ENCODE data around the gene NOXA1. TPM values are rescaled to one million over a fixed set of nuclear protein-coding genes. Genes with fewer than 3 reads are reported as not detected.
A peak's percentile ranks its signal among the peaks of the same experiment; 100 is the strongest.

NOXA1 gene
- total and polyA plus RNA-seq, 5 donors from 2014 or later, result 0.83 to 3.8 (median 1.9) TPM

- no peaks in the 10 kb centered on the region for H3K27me3 ChIP-seq (ENCODE audit: control insufficient read depth, insufficient read depth, low read length)
- DNase-seq (no peak), ATAC-seq (ENCODE audit: low read depth in 2 of 2) (no peak)
- H3K27ac Mint-ChIP-seq, result no peak overlapping the region
- peaks cover 0 to 9% (median 4%) of the 10 kb centered on the region in 7 donors for H3K9me3 Mint-ChIP-seq
- H3K36me3 Mint-ChIP-seq, result peaks cover 6% of the 10 kb centered on the region
- peaks cover 11 to 16% of the 10 kb centered on the region in 2 experiments for H3K9me3 ChIP-seq (ENCODE audit: control insufficient read depth in 2 of 2, low read length in 2 of 2)
- no peaks in the 10 kb centered on the region for H3K4me1 ChIP-seq (ENCODE audit: control insufficient read depth, insufficient read depth, low read length, poor library complexity, severe bottlenecking)
- no peak overlapping the region for H3K4me3 ChIP-seq (ENCODE audit: low read depth, low read length)
- no peak overlapping the region for H3K4me3 Mint-ChIP-seq
- H3K27me3 Mint-ChIP-seq, result peaks cover 5% of the 10 kb centered on the region
- no peak overlapping the region for H3K27ac ChIP-seq (ENCODE audit: insufficient read depth, low read length, poor library complexity, severe bottlenecking)
- no peaks in the 10 kb centered on the region for H3K36me3 ChIP-seq (ENCODE audit: control insufficient read depth, insufficient read depth, low read length)
- H3K4me1 Mint-ChIP-seq, result peaks cover 0 to 7% (median 0%) of the 10 kb centered on the region in 4 donors
These were observed 56.9 kb downstream of the NOXA1 start for GRCh38 chr9:137479892-137480685.

GRCh38 chr9:137480686-137481683 is 57.8 kb downstream of the NOXA1 start:
- DNase-seq (no peak), ATAC-seq (ENCODE audit: low read depth in 2 of 2) (no peak)

GRCh38 chr9:137482094-137482781 is 59.0 kb downstream of the NOXA1 start:
- no peak overlapping the region for H3K4me3 Mint-ChIP-seq
- Histone ChIP-seq H3K36me3 (ENCODE audit: control insufficient read depth, insufficient read depth, low read length) (no peaks in the 10 kb centered on the region), H3K4me3 (ENCODE audit: low read depth, low read length) (no peak overlapping the region), H3K27me3 (ENCODE audit: control insufficient read depth, insufficient read depth, low read length) (no peaks in the 10 kb centered on the region), H3K9me3 (ENCODE audit: control insufficient read depth in 2 of 2, low read length in 2 of 2) (no peaks in the 10 kb centered on the region), H3K27ac (ENCODE audit: insufficient read depth, low read length, poor library complexity, severe bottlenecking) (no peak overlapping the region), H3K4me1 (ENCODE audit: control insufficient read depth, insufficient read depth, low read length, poor library complexity, severe bottlenecking) (no peaks in the 10 kb centered on the region)
- H3K9me3 Mint-ChIP-seq, result peaks cover 0 to 2% (median 0%) of the 10 kb centered on the region in 7 donors
- peaks cover 5% of the 10 kb centered on the region for H3K27me3 Mint-ChIP-seq
- H3K36me3 Mint-ChIP-seq, result no peaks in the 10 kb centered on the region
- H3K27ac Mint-ChIP-seq, result peak overlapping the region in 1 of 3 donors; percentile 41
- no peaks in the 10 kb centered on the region for H3K4me1 Mint-ChIP-seq
- no peak for DNase-seq
- peak in 1 of 2 donors; percentile 18 for ATAC-seq (ENCODE audit: low read depth in 2 of 2)

More at GRCh38 chr9:137480686-137481683, 57.8 kb downstream of the NOXA1 start:
- peaks cover 5% of the 10 kb centered on the region for H3K27me3 Mint-ChIP-seq
- H3K27ac Mint-ChIP-seq, result peak overlapping the region in 2 of 3 donors; percentile 41 to 86
- peaks cover 2% of the 10 kb centered on the region for H3K36me3 Mint-ChIP-seq
- H3K4me3 Mint-ChIP-seq, result no peak overlapping the region
- Histone ChIP-seq H3K4me1 (ENCODE audit: control insufficient read depth, insufficient read depth, low read length, poor library complexity, severe bottlenecking) (no peaks in the 10 kb centered on the region), H3K9me3 (ENCODE audit: control insufficient read depth in 2 of 2, low read length in 2 of 2) (peaks cover 5 to 7% of the 10 kb centered on the region in 2 experiments), H3K27ac (ENCODE audit: insufficient read depth, low read length, poor library complexity, severe bottlenecking) (no peak overlapping the region), H3K4me3 (ENCODE audit: low read depth, low read length) (no peak overlapping the region), H3K27me3 (ENCODE audit: control insufficient read depth, insufficient read depth, low read length) (no peaks in the 10 kb centered on the region), H3K36me3 (ENCODE audit: control insufficient read depth, insufficient read depth, low read length) (no peaks in the 10 kb centered on the region)
- peaks cover 0 to 4% (median 2%) of the 10 kb centered on the region in 7 donors for H3K9me3 Mint-ChIP-seq
- peaks cover 0 to 3% (median 0%) of the 10 kb centered on the region in 4 donors for H3K4me1 Mint-ChIP-seq

Other genes starting within 250 kb of the NOXA1 start
- 127 TPM for gene ANAPC2, start 234.8 kb upstream of the NOXA1 start, total RNA-seq
- 1 to 10 TPM; 7.5 to 8.7 (median 8.0) TPM for gene ANAPC2, start 234.8 kb upstream of the NOXA1 start, polyA plus RNA-seq
- gene SSNA1, start 234.7 kb upstream of the NOXA1 start, total RNA-seq, result 54.3 TPM
- gene SSNA1, start 234.7 kb upstream of the NOXA1 start, polyA plus RNA-seq, result 100 to 1,000 TPM; 112 to 150 (median 130) TPM
- gene TPRN, start 222.7 kb upstream of the NOXA1 start, total RNA-seq, result 5.9 TPM
- gene TPRN, start 222.7 kb upstream of the NOXA1 start, polyA plus RNA-seq, result under 1 TPM; 0.27 to 0.91 (median 0.43) TPM
- 20.7 TPM for gene TMEM203, start 217.7 kb upstream of the NOXA1 start, total RNA-seq
- gene TMEM203, start 217.7 kb upstream of the NOXA1 start, polyA plus RNA-seq, result 100 to 1,000 TPM; 116 to 148 (median 132) TPM
- 30.0 TPM for gene NDOR1, start 217.7 kb upstream of the NOXA1 start, total RNA-seq
- 1 to 10 TPM; 3.9 to 7.6 (median 5.0) TPM for gene NDOR1, start 217.7 kb upstream of the NOXA1 start, polyA plus RNA-seq
- 1.2 TPM for gene RNF208, start 201.2 kb upstream of the NOXA1 start, total RNA-seq
- gene RNF208, start 201.2 kb upstream of the NOXA1 start, polyA plus RNA-seq, result not detected
- not detected for gene CYSRT1, start 198.2 kb upstream of the NOXA1 start, total RNA-seq
- gene CYSRT1, start 198.2 kb upstream of the NOXA1 start, polyA plus RNA-seq, result not detected
- gene RNF224, start 195.9 kb upstream of the NOXA1 start, total RNA-seq, result not detected
- not detected for gene RNF224, start 195.9 kb upstream of the NOXA1 start, polyA plus RNA-seq
- not detected for gene SLC34A3, start 192.5 kb upstream of the NOXA1 start, total RNA-seq
- gene SLC34A3, start 192.5 kb upstream of the NOXA1 start, polyA plus RNA-seq, result not detected
- 100 TPM for gene TUBB4B, start 182.1 kb upstream of the NOXA1 start, total RNA-seq
- 10 to 100 TPM; 56.7 to 87.4 (median 71.8) TPM for gene TUBB4B, start 182.1 kb upstream of the NOXA1 start, polyA plus RNA-seq
- gene STPG3, start 172.1 kb upstream of the NOXA1 start, total RNA-seq, result not detected
- gene STPG3, start 172.1 kb upstream of the NOXA1 start, polyA plus RNA-seq, result not detected
- gene NELFB, start 168.1 kb upstream of the NOXA1 start, total RNA-seq, result 46.4 TPM
- 10 to 100 TPM; 22.3 to 27.1 (median 23.7) TPM for gene NELFB, start 168.1 kb upstream of the NOXA1 start, polyA plus RNA-seq
- 6.1 TPM for gene TOR4A, start 145.7 kb upstream of the NOXA1 start, total RNA-seq
- gene TOR4A, start 145.7 kb upstream of the NOXA1 start, polyA plus RNA-seq, result 1 to 10 TPM; 2.6 to 4.2 (median 3.5) TPM
- gene NRARP, start 121.1 kb upstream of the NOXA1 start, total RNA-seq, result 1.6 TPM
- gene NRARP, start 121.1 kb upstream of the NOXA1 start, polyA plus RNA-seq, result not detected
- 27.3 TPM for gene EXD3, start 231 bp upstream of the NOXA1 start, total RNA-seq
- 1 to 10 TPM; 4.7 to 7.2 (median 5.7) TPM for gene EXD3, start 231 bp upstream of the NOXA1 start, polyA plus RNA-seq
- gene ENTPD8, start 18.0 kb downstream of the NOXA1 start, total RNA-seq, result not detected
- gene ENTPD8, start 18.0 kb downstream of the NOXA1 start, polyA plus RNA-seq, result not detected
- gene NSMF, start 35.9 kb downstream of the NOXA1 start, total RNA-seq, result 109 TPM
- gene NSMF, start 35.9 kb downstream of the NOXA1 start, polyA plus RNA-seq, result 10 to 100 TPM in 2 of 4 donors, 1 to 10 TPM in 2; 9.3 to 14.5 (median 11.8) TPM
- gene PNPLA7, start 127.0 kb downstream of the NOXA1 start, total RNA-seq, result 12.4 TPM
- 1 to 10 TPM; 1.4 to 2.5 (median 1.7) TPM for gene PNPLA7, start 127.0 kb downstream of the NOXA1 start, polyA plus RNA-seq
- 64.3 TPM for gene MRPL41, start 128.5 kb downstream of the NOXA1 start, total RNA-seq
- gene MRPL41, start 128.5 kb downstream of the NOXA1 start, polyA plus RNA-seq, result 10 to 100 TPM; 38.1 to 61.1 (median 43.6) TPM
- 57.0 TPM for gene DPH7, start 155.5 kb downstream of the NOXA1 start, total RNA-seq
- 10 to 100 TPM; 24.4 to 34.8 (median 28.3) TPM for gene DPH7, start 155.5 kb downstream of the NOXA1 start, polyA plus RNA-seq
- 20.4 TPM for gene ZMYND19, start 167.1 kb downstream of the NOXA1 start, total RNA-seq
- gene ZMYND19, start 167.1 kb downstream of the NOXA1 start, polyA plus RNA-seq, result 1 to 10 TPM; 4.4 to 6.3 (median 5.4) TPM
- 73.4 TPM for gene ARRDC1, start 182.3 kb downstream of the NOXA1 start, total RNA-seq
- gene ARRDC1, start 182.3 kb downstream of the NOXA1 start, polyA plus RNA-seq, result 10 to 100 TPM; 45.5 to 54.0 (median 51.4) TPM
- gene EHMT1, start 195.6 kb downstream of the NOXA1 start, total RNA-seq, result 142 TPM
- gene EHMT1, start 195.6 kb downstream of the NOXA1 start, polyA plus RNA-seq, result 10 to 100 TPM; 17.9 to 20.3 (median 19.3) TPM